Smooth muscle cell (in vitro differentiated cells): ENCODE data around the gene YJEFN3. TPM values are rescaled to one million over a fixed set of nuclear protein-coding genes. Genes with fewer than 3 reads are reported as not detected.

Source experiments
- DNase-seq: peaks from one replicate; lab custom pipeline; 2025; ENCODE audit not compliant: unreplicated experiment; lab: John Stamatoyannopoulos, UW
- H2AFZ ChIP-seq: fragments of 200-600 bp; sonication (generic); 2 replicates; pipeline ENCODE4 v1.6.0; 2016; ENCODE audit warnings: antibody characterized with exemption, low read depth, mild to moderate bottlenecking
- H3F3A ChIP-seq: fragments of 200-600 bp; sonication (generic); 2 replicates; pipeline ENCODE4 v1.6.0; 2017; ENCODE audit warnings: antibody characterized with exemption, low read depth
- H3K27ac ChIP-seq: fragments of 200-600 bp; sonication (generic); 2 replicates; pipeline ENCODE4 v1.5.1; 2016; ENCODE audit warnings: low read depth, mild to moderate bottlenecking
- H3K27me3 ChIP-seq: fragments of 200-600 bp; sonication (generic); 2 replicates; pipeline ENCODE4 v1.6.1; 2016; ENCODE audit warnings: low read depth, mild to moderate bottlenecking
- H3K36me3 ChIP-seq: fragments of 200-600 bp; sonication (generic); 2 replicates; pipeline ENCODE4 v1.5.1; 2016; ENCODE audit warnings: low read depth
- H3K4me1 ChIP-seq: fragments of 200-600 bp; sonication (generic); 2 replicates; pipeline ENCODE4 v1.5.1; 2016; ENCODE audit warnings: low read depth
- H3K4me2 ChIP-seq: fragments of 200-600 bp; sonication (generic); 2 replicates; pipeline ENCODE4 v1.6.0; 2016; ENCODE audit warnings: mild to moderate bottlenecking
- H3K4me3 ChIP-seq: fragments of 200-600 bp; sonication (generic); 2 replicates; pipeline ENCODE4 v1.5.1; 2016; ENCODE audit warnings: mild to moderate bottlenecking
- H3K79me2 ChIP-seq: fragments of 200-600 bp; sonication (generic); 2 replicates; pipeline ENCODE4 v1.6.0; 2016; ENCODE audit warnings: low read depth, mild to moderate bottlenecking
- H3K9ac ChIP-seq: fragments of 200-600 bp; sonication (generic); 2 replicates; pipeline ENCODE4 v1.6.0; 2016; ENCODE audit warnings: low read depth
- H3K9me3 ChIP-seq: fragments of 200-600 bp; sonication (generic); replicated peaks from 2 replicates; pipeline ENCODE4 v1.5.1; 2016; ENCODE audit warnings: low read depth
- H4K20me1 ChIP-seq: fragments of 200-600 bp; sonication (generic); 2 replicates; pipeline ENCODE4 v1.6.0; 2016; ENCODE audit warnings: low read depth
- CTCF ChIP-seq: fragments of 200-600 bp; sonication (generic); IDR thresholded peaks from 2 replicates; pipeline ENCODE4 v1.5.1; 2017; ENCODE audit warnings: borderline replicate concordance, mild to moderate bottlenecking, antibody characterized with exemption; ENCODE audit not compliant: insufficient read depth, poor library complexity, severe bottlenecking
- WGBS: methylation state at CpG from one replicate; pipeline ENCODE4 v1.1.7; 2016; ENCODE audit warnings: low lambda C conversion rate; 5-methylcytosine and 5-hydroxymethylcytosine counted together
- polyA plus RNA-seq: library from polyadenylated mRNA; unstranded; fragments of >200 nt; fragmentation: Nextera tagmentation; extraction: Ambion mirVana; gene quantifications from 2 replicates; pipeline ENCODE4 v1.2.1, GENCODE V29; 2016
- total RNA-seq: library from RNA; depleted of rRNA; stranded (reverse); fragments of >200 nt; gene quantifications from 2 replicates; pipeline ENCODE4 v1.2.3, GENCODE V29; 2014

Gene YJEFN3
- total and polyA plus RNA-seq, 2 experiments from 2014 or later = 2.2 to 5.8 TPM

DNA sequence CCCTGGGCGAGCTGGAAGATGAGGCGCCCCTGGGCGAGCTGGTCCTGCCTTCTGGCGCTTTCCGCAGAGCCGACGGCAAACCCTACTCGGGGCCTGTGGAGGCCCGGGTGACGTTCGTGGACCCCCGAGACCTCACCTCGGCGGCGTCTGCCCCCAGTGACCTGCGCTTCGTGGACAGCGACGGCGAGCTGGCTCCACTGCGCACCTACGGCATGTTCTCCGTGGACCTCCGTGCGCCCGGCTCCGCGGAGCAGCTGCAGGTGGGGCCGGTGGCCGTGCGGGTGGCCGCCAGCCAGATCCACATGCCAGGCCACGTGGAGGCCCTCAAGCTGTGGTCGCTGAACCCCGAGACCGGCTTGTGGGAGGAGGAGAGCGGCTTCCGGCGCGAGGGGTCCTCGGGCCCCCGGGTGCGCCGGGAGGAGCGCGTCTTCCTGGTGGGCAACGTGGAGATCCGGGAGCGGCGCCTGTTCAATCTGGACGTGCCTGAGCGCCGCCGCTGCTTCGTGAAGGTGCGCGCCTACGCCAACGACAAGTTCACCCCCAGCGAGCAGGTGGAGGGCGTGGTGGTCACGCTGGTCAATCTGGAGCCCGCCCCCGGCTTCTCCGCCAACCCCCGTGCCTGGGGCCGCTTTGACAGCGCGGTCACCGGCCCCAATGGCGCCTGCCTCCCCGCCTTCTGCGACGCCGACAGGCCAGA lies 15.7 kb downstream of the YJEFN3 start:
- WGBS = 96% methylated on average over 43 of the region's 75 CpGs
- Histone ChIP-seq H3K36me3 (no peaks in the 10 kb centered on the region), H3K9me3 (no peaks in the 10 kb centered on the region), H3K4me3 (no peak overlapping the region), H3K4me2 (no peak overlapping the region), H3F3A (no peaks in the 10 kb centered on the region), H3K79me2 (no peaks in the 10 kb centered on the region), H3K27ac (no peak overlapping the region), H3K9ac (no peak overlapping the region), H3K27me3 (no peaks in the 10 kb centered on the region), H3K4me1 (peaks cover 9% of the 10 kb centered on the region), H2AFZ (no peak overlapping the region), H4K20me1 (no peaks in the 10 kb centered on the region)
- no peak for DNase-seq
- TF ChIP-seq CTCF = no peak

DNA sequence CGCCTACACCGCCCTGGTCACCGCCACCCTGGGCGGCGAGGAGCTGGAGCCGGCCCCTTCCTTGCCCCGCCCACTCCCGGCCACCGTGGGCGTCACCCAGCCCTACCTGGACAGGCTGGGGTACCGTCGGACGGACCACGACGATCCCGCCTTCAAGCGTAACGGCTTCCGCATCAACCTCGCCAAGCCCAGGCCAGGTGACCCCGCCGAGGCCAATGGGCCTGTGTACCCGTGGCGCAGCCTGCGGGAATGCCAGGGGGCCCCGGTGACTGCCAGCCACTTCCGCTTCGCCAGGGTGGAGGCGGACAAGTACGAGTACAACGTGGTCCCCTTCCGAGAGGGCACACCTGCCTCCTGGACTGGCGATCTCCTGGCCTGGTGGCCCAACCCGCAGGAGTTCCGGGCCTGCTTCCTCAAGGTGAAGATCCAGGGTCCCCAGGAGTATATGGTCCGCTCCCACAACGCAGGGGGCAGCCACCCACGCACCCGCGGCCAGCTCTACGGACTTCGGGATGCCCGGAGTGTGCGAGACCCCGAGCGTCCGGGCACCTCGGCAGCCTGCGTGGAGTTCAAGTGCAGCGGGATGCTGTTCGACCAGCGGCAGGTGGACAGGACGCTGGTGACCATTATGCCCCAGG lies 16.4 kb downstream of the YJEFN3 start:
- no peaks in the 10 kb centered on the region for H3K79me2 ChIP-seq
- H3K36me3 ChIP-seq = no peaks in the 10 kb centered on the region
- WGBS = 97% methylated on average over 45 of the region's 53 CpGs
- H3K27me3 ChIP-seq = no peaks in the 10 kb centered on the region
- H3K9me3 ChIP-seq = no peaks in the 10 kb centered on the region
- TF ChIP-seq CTCF = no peak
- H3K27ac ChIP-seq = no peak overlapping the region
- H3K4me3 ChIP-seq = no peak overlapping the region
- no peak for DNase-seq
- H3K4me1 ChIP-seq = peaks cover 9% of the 10 kb centered on the region
- no peak overlapping the region for H2AFZ ChIP-seq
- no peaks in the 10 kb centered on the region for H4K20me1 ChIP-seq
- no peaks in the 10 kb centered on the region for H3F3A ChIP-seq
- no peak overlapping the region for H3K9ac ChIP-seq
- no peak overlapping the region for H3K4me2 ChIP-seq

DNA sequence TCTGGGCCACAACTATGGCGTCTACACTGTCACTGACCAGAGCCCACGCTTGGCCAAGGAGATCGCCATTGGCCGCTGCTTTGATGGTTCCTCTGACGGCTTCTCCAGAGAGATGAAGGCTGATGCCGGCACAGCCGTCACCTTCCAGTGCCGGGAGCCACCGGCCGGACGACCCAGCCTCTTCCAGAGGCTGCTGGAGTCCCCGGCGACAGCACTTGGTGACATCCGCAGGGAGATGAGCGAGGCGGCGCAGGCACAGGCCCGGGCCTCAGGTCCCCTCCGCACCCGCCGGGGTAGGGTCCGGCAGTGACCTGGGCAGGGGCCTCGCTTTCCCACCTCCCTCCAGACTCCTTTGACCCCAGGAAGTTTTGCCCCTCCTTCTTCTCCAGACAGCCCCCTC lies 17.0 kb downstream of the YJEFN3 start:
- Histone ChIP-seq H3K4me3 (no peak overlapping the region), H3K4me2 (no peak overlapping the region), H3K79me2 (no peaks in the 10 kb centered on the region), H3F3A (no peaks in the 10 kb centered on the region), H4K20me1 (no peaks in the 10 kb centered on the region), H3K9ac (no peak overlapping the region), H3K36me3 (no peaks in the 10 kb centered on the region), H3K9me3 (no peaks in the 10 kb centered on the region), H3K27me3 (no peaks in the 10 kb centered on the region), H3K4me1 (peaks cover 9% of the 10 kb centered on the region), H3K27ac (no peak overlapping the region), H2AFZ (no peak overlapping the region)
- DNase-seq = no peak
- WGBS = 98% methylated on average over 23 of the region's 23 CpGs
- TF ChIP-seq CTCF = no peak
